SK-N-MC (cell line): ENCODE results near the gene TOR1B.

Source experiments
- EZH2 ChIP-seq: fragments of 200-600 bp; sonication (generic); IDR thresholded peaks from one replicate; pipeline ENCODE4 v1.6.1; 2017; ENCODE audit warnings: antibody characterized with exemption
- POLR2AphosphoS5 ChIP-seq: IDR thresholded peaks from 2 replicates; pipeline ENCODE4 v1.6.1; 2012; ENCODE audit warnings: mild to moderate bottlenecking, low read depth, low read length, borderline replicate concordance

- TF ChIP-seq POLR2AphosphoS5 (no peak), EZH2 (no peak)
These were observed 47.8 kb upstream of the TOR1B start for GRCh38 chr9:129755151-129755550.
